ENCODE data around the gene SSMEM1.
"Not testable (repeated sequence)": the region's sequence is repeated elsewhere in the genome, so short reads cannot be mapped to it uniquely, and the experiment has no call there.

GRCh38 chr7:130224923-130225322 is 17.3 kb downstream of the SSMEM1 start:
- not testable (repeated sequence) for TF ChIP-seq CTCF, POLR2A, POLR2AphosphoS5 (IDR thresholded peaks at IDR 0.05)

Data from prostate gland (tissue), 2 donors.